Loucy (cell line): Measurements from ENCODE around the gene IGF1R.

Experiments
- H2AFZ ChIP-seq: fragments of 200-600 bp; sonication (generic); 2 replicates; pipeline ENCODE4 v1.6.0; 2016; ENCODE audit warnings: antibody characterized with exemption, mild to moderate bottlenecking, low read length, moderate library complexity
- H3F3A ChIP-seq: fragments of 200-600 bp; 2 replicates; pipeline ENCODE4 v1.6.0; 2016; ENCODE audit warnings: antibody characterized with exemption, low read depth, mild to moderate bottlenecking
- H3K27me3 ChIP-seq: fragments of 200-600 bp; sonication (generic); 2 replicates; pipeline ENCODE4 v1.6.1; 2014; ENCODE audit warnings: low read length, mild to moderate bottlenecking; ENCODE audit not compliant: insufficient read depth, poor library complexity, severe bottlenecking
- H3K36me3 ChIP-seq: fragments of 200-600 bp; sonication (generic); 2 replicates; pipeline ENCODE4 v1.6.1; 2016; ENCODE audit warnings: low read length; ENCODE audit not compliant: insufficient read depth
- H3K4me1 ChIP-seq: fragments of 200-600 bp; sonication (generic); 2 replicates; pipeline ENCODE4 v1.5.1; 2014; ENCODE audit warnings: low read length, mild to moderate bottlenecking; ENCODE audit not compliant: insufficient read depth, poor library complexity, severe bottlenecking
- H3K4me2 ChIP-seq: fragments of 200-600 bp; sonication (generic); 2 replicates; pipeline ENCODE4 v1.6.0; 2014; ENCODE audit warnings: antibody characterized with exemption, low read length, low read depth, mild to moderate bottlenecking; ENCODE audit not compliant: poor library complexity, severe bottlenecking
- H3K4me3 ChIP-seq: fragments of 200-600 bp; sonication (generic); 2 replicates; pipeline ENCODE4 v1.5.1; 2014; ENCODE audit warnings: low read length, mild to moderate bottlenecking, mixed read lengths; ENCODE audit not compliant: poor library complexity, severe bottlenecking
- H3K79me2 ChIP-seq: fragments of 200-600 bp; sonication (generic); 2 replicates; pipeline ENCODE4 v1.6.1; 2014; ENCODE audit warnings: low read length; ENCODE audit not compliant: insufficient read depth
- H3K9ac ChIP-seq: fragments of 200-600 bp; sonication (generic); 2 replicates; pipeline ENCODE4 v1.6.0; 2014; ENCODE audit warnings: mild to moderate bottlenecking, low read depth, low read length, moderate library complexity; ENCODE audit not compliant: poor library complexity, severe bottlenecking
- H3K9me2 ChIP-seq: fragments of 200-600 bp; sonication (generic); replicated peaks from 2 replicates; pipeline ENCODE4 v1.6.1; 2016; ENCODE audit warnings: low read depth, low read length, mixed read lengths
- H3K9me3 ChIP-seq: fragments of 200-600 bp; sonication (generic); 2 replicates; pipeline ENCODE4 v1.6.1; 2014; ENCODE audit warnings: mild to moderate bottlenecking, antibody characterized with exemption, low read length, low read depth; ENCODE audit not compliant: insufficient read depth
- H4K20me1 ChIP-seq: fragments of 200-600 bp; sonication (generic); 2 replicates; pipeline ENCODE4 v1.6.0; 2014; ENCODE audit warnings: antibody characterized with exemption, low read length, mild to moderate bottlenecking; ENCODE audit not compliant: insufficient read depth, poor library complexity, severe bottlenecking
- CTCF ChIP-seq: fragments of 200-600 bp; sonication (generic); conservative IDR thresholded peaks from 2 replicates; pipeline ENCODE4 v1.5.1; 2014; ENCODE audit warnings: mild to moderate bottlenecking, antibody characterized with exemption, low read length
- EZH2phosphoT487 ChIP-seq: fragments of 200-600 bp; IDR thresholded peaks from 2 replicates; pipeline ENCODE4 v1.6.1; 2018; ENCODE audit warnings: antibody characterized with exemption, mild to moderate bottlenecking, moderate library complexity, borderline replicate concordance

IGF1R gene

GRCh38 chr15:98794211-98794610 lies 145.9 kb downstream of the IGF1R start:
- Histone ChIP-seq H3K79me2 (peaks cover 83% of the 10 kb centered on the region), H3K4me2 (no peak overlapping the region)

GRCh38 chr15:98794748-98795147 lies 146.4 kb downstream of the IGF1R start:
- H3K27me3 ChIP-seq: no peaks in the 10 kb centered on the region
- TF ChIP-seq CTCF (no peak), EZH2phosphoT487 (no peak)
- no peaks in the 10 kb centered on the region for H4K20me1 ChIP-seq
- H3K36me3 ChIP-seq: no peaks in the 10 kb centered on the region
- peaks cover 25% of the 10 kb centered on the region for H3K4me1 ChIP-seq
- no peak overlapping the region for H2AFZ ChIP-seq
- H3K4me3 ChIP-seq: no peak overlapping the region
- no peak overlapping the region for H3K4me2 ChIP-seq
- H3K9ac ChIP-seq: no peak overlapping the region
- H3K9me3 ChIP-seq: no peaks in the 10 kb centered on the region
- H3K9me2 ChIP-seq: no peaks in the 10 kb centered on the region
- H3K79me2 ChIP-seq: peaks cover 83% of the 10 kb centered on the region
- H3F3A ChIP-seq: no peaks in the 10 kb centered on the region

More at GRCh38 chr15:98794211-98794610, 145.9 kb downstream of the IGF1R start:
- H2AFZ ChIP-seq: no peak overlapping the region
- no peaks in the 10 kb centered on the region for H3K36me3 ChIP-seq
- H3K27me3 ChIP-seq: no peaks in the 10 kb centered on the region
- H4K20me1 ChIP-seq: no peaks in the 10 kb centered on the region
- no peaks in the 10 kb centered on the region for H3F3A ChIP-seq
- H3K9me2 ChIP-seq: no peaks in the 10 kb centered on the region
- no peak overlapping the region for H3K9ac ChIP-seq
- peaks cover 30% of the 10 kb centered on the region for H3K4me1 ChIP-seq
- H3K9me3 ChIP-seq: no peaks in the 10 kb centered on the region
- no peak overlapping the region for H3K4me3 ChIP-seq
- TF ChIP-seq CTCF: no peak
- TF ChIP-seq EZH2phosphoT487: no peak

GRCh38 chr15:98795980-98796379 lies 147.6 kb downstream of the IGF1R start:
- Histone ChIP-seq H3K79me2 (peaks cover 79% of the 10 kb centered on the region), H3K9me2 (no peaks in the 10 kb centered on the region), H3K4me2 (no peak overlapping the region), H3K27me3 (no peaks in the 10 kb centered on the region), H3K4me1 (peaks cover 27% of the 10 kb centered on the region), H4K20me1 (no peaks in the 10 kb centered on the region), H3K36me3 (no peaks in the 10 kb centered on the region), H3K9ac (no peak overlapping the region), H2AFZ (no peak overlapping the region), H3K9me3 (no peaks in the 10 kb centered on the region), H3K4me3 (no peak overlapping the region), H3F3A (peaks cover 2% of the 10 kb centered on the region; the same call in 1 of the 2 replicates)
- TF ChIP-seq CTCF: no peak
- TF ChIP-seq EZH2phosphoT487: no peak
